H1 (cell line): Measurements from ENCODE around the gene HEATR9. TPM values are rescaled to one million over a fixed set of nuclear protein-coding genes. Genes with fewer than 3 reads are reported as not detected.

Experiments used
- BCL11A ChIP-seq, 2 experiments: IDR thresholded peaks; one replicate each; pipeline ENCODE4 v1.6.1; 2011; ENCODE audit warnings: low read depth in 2 of 2, low read length in 2 of 2, mild to moderate bottlenecking in 2 of 2
- CHD7 ChIP-seq: fragments of 300-600 bp; sonication (generic); IDR thresholded peaks from 2 replicates; pipeline ENCODE4 v1.7.1; 2012; ENCODE audit warnings: low read length, moderate library complexity, mild to moderate bottlenecking, inconsistent platforms; ENCODE audit not compliant: insufficient replicate concordance
- EZH2 ChIP-seq: fragments of 200-600 bp; sonication (generic); IDR thresholded peaks from 2 replicates; pipeline ENCODE4 v1.7.1; 2012; ENCODE audit warnings: low read depth, mild to moderate bottlenecking, moderate library complexity, low read length, inconsistent platforms; ENCODE audit not compliant: severe bottlenecking
- POLR2A ChIP-seq, 2 experiments: IDR thresholded peaks; 1 replicate in 1 of 2; 2 replicates in 1 of 2; pipeline ENCODE4 v1.6.1; 2011; ENCODE audit warnings: low read depth in 2 of 2, low read length in 2 of 2, mild to moderate bottlenecking in 2 of 2; ENCODE audit errors: control extremely low read depth in 1 of 2
- RAD21 ChIP-seq, 2 experiments: IDR thresholded peaks in 1 of 2; conservative IDR thresholded peaks in 1 of 2; 2 replicates each; pipeline ENCODE4 v1.6.1; 2011; ENCODE audit warnings: low read depth in 2 of 2, low read length in 2 of 2, improper control_type of control experiment in 1 of 2, inconsistent platforms in 1 of 2, mild to moderate bottlenecking in 1 of 2, moderate library complexity in 1 of 2
- RXRA ChIP-seq: IDR thresholded peaks from 2 replicates; pipeline ENCODE4 v1.6.1; 2011; ENCODE audit warnings: low read depth, mild to moderate bottlenecking, low read length, moderate library complexity; ENCODE audit not compliant: insufficient read depth
- USF2 ChIP-seq: IDR thresholded peaks from 2 replicates; pipeline ENCODE4 v1.6.1; 2011; ENCODE audit warnings: low read length, improper control_type of control experiment
- ZNF274 ChIP-seq: IDR thresholded peaks from 2 replicates; pipeline ENCODE4 v1.7.0; 2012; ENCODE audit warnings: low read length, borderline replicate concordance; ENCODE audit errors: extremely low read depth
- polyA plus RNA-seq, 7 experiments: library from polyadenylated mRNA; depleted of rRNA in 3 of 7; stranded (reverse) in 5 of 7; unstranded in 2 of 7; fragments of >200 nt in 5 of 7; fragments of 200-250 nt in 2 of 7; gene quantifications; 1 replicate in 5 of 7; 2 replicates in 1 of 7; 4 replicates in 1 of 7; pipeline versions ENCODE4 v1.2.1 to v1.2.3, GENCODE V29; 2011 to 2013; ENCODE audit warnings: missing spikeins in 2 of 7, mixed read lengths in 2 of 7
- total RNA-seq: library from RNA; stranded (reverse); fragmentation: NEBNext Ultra II Directional; extraction: Animal tissue kit (Norgen Biotek cat#: 25700); gene quantifications from 2 replicates; pipeline ENCODE4 v1.2.1, GENCODE V29; 2021

Gene HEATR9
- total and polyA plus RNA-seq, 2 of the 8 experiments (the other 6 are each of a cell fraction or from before 2014, with no cell fraction given) = not detected

- no peak for TF ChIP-seq CHD7
- TF ChIP-seq RAD21 (IDR thresholded peaks at IDR 0.05 in 1 of 2, conservative IDR thresholded peaks at IDR 0.05 in 1 of 2; ENCODE audit: low read depth in 2 of 2, low read length in 2 of 2) = no peak
- TF ChIP-seq USF2 = no peak
- no peak for TF ChIP-seq EZH2
- TF ChIP-seq ZNF274 = no peak
- TF ChIP-seq POLR2A (IDR thresholded peaks at IDR 0.05; ENCODE audit: control extremely low read depth in 1 of 2, low read depth in 2 of 2, low read length in 2 of 2) = no peak
- no peak for TF ChIP-seq BCL11A (IDR thresholded peaks at IDR 0.05; ENCODE audit: low read depth in 2 of 2, low read length in 2 of 2)
- no peak for TF ChIP-seq RXRA
These were observed 37.7 kb upstream of the HEATR9 start (continued) for GRCh38 chr17:35906191-35906925.
